Measurements from ENCODE around the gene PARD6A. TPM values are rescaled to one million over a fixed set of nuclear protein-coding genes. Genes with fewer than 3 reads are reported as not detected.

Gene PARD6A
- total RNA-seq, 1 experiment from 2014 or later: 7.1 TPM

GRCh38 chr16:67708368-67708771 is 47.6 kb downstream of the PARD6A start:
- Histone ChIP-seq H3K4me3 (ENCODE audit: low read depth, low read length) (no peak overlapping the region), H3K9me3 (no peaks in the 10 kb centered on the region), H3K36me3 (ENCODE audit: control insufficient read depth, insufficient read depth, low read length) (no peaks in the 10 kb centered on the region), H3K4me1 (no peaks in the 10 kb centered on the region), H3K27me3 (replicated peaks; ENCODE audit: control insufficient read depth, insufficient read depth, low read length) (no peaks in the 10 kb centered on the region)
- Mint-ChIP-seq H3K4me3 (ENCODE audit: unreplicated experiment) (no peak overlapping the region), H3K27me3 (ENCODE audit: insufficient read depth, unreplicated experiment) (no peaks in the 10 kb centered on the region), H3K4me1 (ENCODE audit: low read depth, unreplicated experiment) (no peaks in the 10 kb centered on the region), H3K9me3 (ENCODE audit: unreplicated experiment) (no peaks in the 10 kb centered on the region), H3K36me3 (ENCODE audit: insufficient read depth, unreplicated experiment) (peaks cover 4% of the 10 kb centered on the region), H3K27ac (ENCODE audit: unreplicated experiment) (no peak overlapping the region)
- intact Hi-C loops (cut with micrococcal nuclease; ENCODE audit: unreplicated experiment): no loop called here
- ChIA-PET CTCF (no interaction called here), POLR2A (no interaction called here)
- TF ChIP-seq CTCF (IDR thresholded peaks at IDR 0.05; ENCODE audit: insufficient read depth in 1 of 2, low read depth in 1 of 2, low read length in 1 of 2, severe bottlenecking in 1 of 2, unreplicated experiment in 1 of 2): no peak
- no TSS peak for BruUV-seq (replicated peaks)
- DNase-seq: no peak

- intact Hi-C loops (cut with micrococcal nuclease; ENCODE audit: unreplicated experiment): no loop called here
- no peaks in the 10 kb centered on the region for H3K4me1 Mint-ChIP-seq (ENCODE audit: low read depth, unreplicated experiment)
- POLR2A ChIA-PET: no interaction called here
Measured at GRCh38 chr16:67709050-67709449, 48.3 kb downstream of the PARD6A start.

GRCh38 chr16:67710607-67711006 is 49.8 kb downstream of the PARD6A start:
- no peaks in the 10 kb centered on the region for H3K27me3 ChIP-seq (replicated peaks; ENCODE audit: control insufficient read depth, insufficient read depth, low read length)
- intact Hi-C loops (cut with micrococcal nuclease; ENCODE audit: unreplicated experiment): no loop called here
- ChIA-PET POLR2A (no interaction called here), CTCF (no interaction called here)
- TF ChIP-seq CTCF (IDR thresholded peaks at IDR 0.05; ENCODE audit: insufficient read depth in 1 of 2, low read depth in 1 of 2, low read length in 1 of 2, severe bottlenecking in 1 of 2, unreplicated experiment in 1 of 2): no peak
- BruUV-seq (replicated peaks): no TSS peak
- Mint-ChIP-seq H3K4me1 (ENCODE audit: low read depth, unreplicated experiment) (no peaks in the 10 kb centered on the region), H3K36me3 (ENCODE audit: insufficient read depth, unreplicated experiment) (peaks cover 4% of the 10 kb centered on the region), H3K4me3 (ENCODE audit: unreplicated experiment) (no peak overlapping the region), H3K9me3 (ENCODE audit: unreplicated experiment) (no peaks in the 10 kb centered on the region), H3K27me3 (ENCODE audit: insufficient read depth, unreplicated experiment) (no peaks in the 10 kb centered on the region), H3K27ac (ENCODE audit: unreplicated experiment) (no peak overlapping the region)
- H3K4me3 ChIP-seq (ENCODE audit: low read depth, low read length): no peak overlapping the region
- no peaks in the 10 kb centered on the region for H3K9me3 ChIP-seq
- H3K36me3 ChIP-seq (ENCODE audit: control insufficient read depth, insufficient read depth, low read length): no peaks in the 10 kb centered on the region
- H3K4me1 ChIP-seq: 0 out of 2 replicates have a peak, but pooled peaks cover 3% of the 10 kb centered on the region
- DNase-seq: no peak

More at GRCh38 chr16:67709050-67709449, 48.3 kb downstream of the PARD6A start:
- Mint-ChIP-seq H3K27me3 (ENCODE audit: insufficient read depth, unreplicated experiment) (no peaks in the 10 kb centered on the region), H3K9me3 (ENCODE audit: unreplicated experiment) (no peaks in the 10 kb centered on the region), H3K27ac (ENCODE audit: unreplicated experiment) (no peak overlapping the region), H3K36me3 (ENCODE audit: insufficient read depth, unreplicated experiment) (peaks cover 4% of the 10 kb centered on the region), H3K4me3 (ENCODE audit: unreplicated experiment) (no peak overlapping the region)
- CTCF ChIA-PET: no interaction called here
- Histone ChIP-seq H3K36me3 (ENCODE audit: control insufficient read depth, insufficient read depth, low read length) (no peaks in the 10 kb centered on the region), H3K27me3 (replicated peaks; ENCODE audit: control insufficient read depth, insufficient read depth, low read length) (no peaks in the 10 kb centered on the region), H3K4me1 (no peaks in the 10 kb centered on the region), H3K4me3 (ENCODE audit: low read depth, low read length) (no peak overlapping the region), H3K9me3 (no peaks in the 10 kb centered on the region)
- BruUV-seq (replicated peaks): no TSS peak
- no peak for DNase-seq
- TF ChIP-seq CTCF (IDR thresholded peaks at IDR 0.05; ENCODE audit: insufficient read depth in 1 of 2, low read depth in 1 of 2, low read length in 1 of 2, severe bottlenecking in 1 of 2, unreplicated experiment in 1 of 2): no peak

Other genes starting within 250 kb of the PARD6A start
- 1.0 and 1.3 TPM in 2 replicates for gene ZDHHC1, start 244.5 kb upstream of the PARD6A start, total RNA-seq (2022)
- gene HSD11B2, start 229.8 kb upstream of the PARD6A start, total RNA-seq (2022): 11.3 and 12.3 TPM in 2 replicates
- 107 and 110 TPM in 2 replicates for gene ATP6V0D1, start 179.8 kb upstream of the PARD6A start, total RNA-seq (2022)
- gene AGRP, start 177.4 kb upstream of the PARD6A start, total RNA-seq (2022): not detected in 2 replicates
- 87.9 and 90.4 TPM in 2 replicates for gene RIPOR1, start 132.1 kb upstream of the PARD6A start, total RNA-seq (2022)
- 60.8 and 67.8 TPM in 2 replicates for gene CTCF, start 98.4 kb upstream of the PARD6A start, total RNA-seq (2022)
- gene CARMIL2, start 15.8 kb upstream of the PARD6A start, total RNA-seq (2022): 27.3 and 36.3 TPM in 2 replicates
- gene ACD, start 700 bp upstream of the PARD6A start, total RNA-seq (2022): 38.6 and 46.1 TPM in 2 replicates
- 7.3 and 8.9 TPM in 2 replicates for gene ENKD1, start 5.8 kb downstream of the PARD6A start, total RNA-seq (2022)
- gene C16orf86, start 5.9 kb downstream of the PARD6A start, total RNA-seq (2022): 0.34 and 0.53 TPM in 2 replicates
- 12.7 and 13.4 TPM in 2 replicates for gene GFOD2, start 58.4 kb downstream of the PARD6A start, total RNA-seq (2022)
- 21.8 and 23.8 TPM in 2 replicates for gene RANBP10, start 145.6 kb downstream of the PARD6A start, total RNA-seq (2022)
- gene TSNAXIP1, start 145.9 kb downstream of the PARD6A start, total RNA-seq (2022): 0.84 and 0.91 TPM in 2 replicates
- 46.8 and 50.5 TPM in 2 replicates for gene THAP11, start 181.4 kb downstream of the PARD6A start, total RNA-seq (2022)
- 239 and 245 TPM in 2 replicates for gene NUTF2, start 186.0 kb downstream of the PARD6A start, total RNA-seq (2022)
- gene CENPT, start 186.7 kb downstream of the PARD6A start, total RNA-seq (2022): 70.9 and 80.1 TPM in 2 replicates
- 124 and 139 TPM in 2 replicates for gene EDC4, start 212.1 kb downstream of the PARD6A start, total RNA-seq (2022)
- gene NRN1L, start 223.9 kb downstream of the PARD6A start, total RNA-seq (2022): 0.93 TPM in 1 of 2 replicates, not detected in the other
- 35.1 and 41.3 TPM in 2 replicates for gene PSKH1, start 232.3 kb downstream of the PARD6A start, total RNA-seq (2022)